GM19035 (cell line): ENCODE data around the gene SETD1B.
A peak's percentile ranks its signal among the peaks of the same experiment; 100 is the strongest.
"Not testable (repeated sequence)": the region's sequence is repeated elsewhere in the genome, so short reads cannot be mapped to it uniquely, and the experiment has no call there.

Experiments used
- ATAC-seq: cut with Tn5 transposase; IDR thresholded peaks from one replicate; pipeline ENCODE4 v1.9.1; 2021; ENCODE audit not compliant: unreplicated experiment

The SETD1B gene

GRCh38 chr12:121803861-121804416 lies at the start of gene SETD1B:
TSS of gene SETD1B (plus strand) at chr12:121804009. CDS start at chr12:121804738, 729 bp downstream.
- no peak for ATAC-seq

GRCh38 chr12:121754836-121755235 lies 49.0 kb upstream of the SETD1B start:
- no peak for ATAC-seq

- no peak for ATAC-seq
Observed at GRCh38 chr12:121755591-121755990, 48.2 kb upstream of the SETD1B start.

- ATAC-seq = not testable (repeated sequence)
Observed at GRCh38 chr12:121758536-121758935, 45.3 kb upstream of the SETD1B start.

- no peak for ATAC-seq
Observed at GRCh38 chr12:121762269-121762668, 41.5 kb upstream of the SETD1B start.

GRCh38 chr12:121764808-121765207 lies 39.0 kb upstream of the SETD1B start:
- ATAC-seq = no peak

GRCh38 chr12:121765573-121765972 lies 38.2 kb upstream of the SETD1B start:
- no peak for ATAC-seq

GRCh38 chr12:121766290-121767039 lies 37.3 kb upstream of the SETD1B start:
- no peak for ATAC-seq

GRCh38 chr12:121767525-121768016 lies 36.2 kb upstream of the SETD1B start:
- no peak for ATAC-seq

GRCh38 chr12:121769297-121769830 lies 34.4 kb upstream of the SETD1B start:
- ATAC-seq = no peak

GRCh38 chr12:121769831-121770301 lies 33.9 kb upstream of the SETD1B start:
- no peak for ATAC-seq

GRCh38 chr12:121770388-121770787 lies 33.4 kb upstream of the SETD1B start:
- ATAC-seq = no peak

- no peak for ATAC-seq
Observed at GRCh38 chr12:121770813-121771625, 32.8 kb upstream of the SETD1B start.

GRCh38 chr12:121773011-121773777 lies 30.6 kb upstream of the SETD1B start:
- peak; percentile 80 for ATAC-seq

GRCh38 chr12:121774968-121775474 lies 28.8 kb upstream of the SETD1B start:
- ATAC-seq = no peak

- ATAC-seq = no peak
Observed at GRCh38 chr12:121775501-121775900, 28.3 kb upstream of the SETD1B start.

GRCh38 chr12:121776190-121777098 lies 27.4 kb upstream of the SETD1B start:
- ATAC-seq = no peak

- no peak for ATAC-seq
Observed at GRCh38 chr12:121778567-121779421, 25.0 kb upstream of the SETD1B start.
